SK-N-MC (cell line): Measurements from ENCODE around the gene PRLHR.

Experiments used
- EZH2 ChIP-seq: fragments of 200-600 bp; sonication (generic); IDR thresholded peaks from one replicate; pipeline ENCODE4 v1.6.1; 2017; ENCODE audit warnings: antibody characterized with exemption
- FOXP2 ChIP-seq: optimal IDR thresholded peaks from 2 replicates; pipeline ENCODE3; 2011; ENCODE audit warnings: mild to moderate bottlenecking, moderate library complexity; ENCODE audit not compliant: insufficient read depth; ENCODE audit errors: extremely low read length, control extremely low read depth
- POLR2AphosphoS5 ChIP-seq: IDR thresholded peaks from 2 replicates; pipeline ENCODE4 v1.6.1; 2012; ENCODE audit warnings: mild to moderate bottlenecking, low read depth, low read length, borderline replicate concordance

GRCh38 chr10:118571123-118571522 is 24.3 kb downstream of the PRLHR start:
- TF ChIP-seq EZH2 (no peak), POLR2AphosphoS5 (no peak), FOXP2 (no peak)
